ENCODE results near the gene NPBWR2.
"Not testable (repeated sequence)": the region's sequence is repeated elsewhere in the genome, so short reads cannot be mapped to it uniquely, and the experiment has no call there.

Gene NPBWR2

GRCh38 chr20:64119681-64120341 lies 12.4 kb upstream of the NPBWR2 start:
- peak in 2 of 10 donors; percentile 59 to 76 for DNase-seq
- intact Hi-C loops (cut with DNase I) = loop anchor here (1.0 kb wide), 1 partner anchor 37 kb away; no protein-coding TSS in a partner anchor

- intact Hi-C loops (cut with DNase I) = no loop called here
- DNase-seq = peak in 1 of 10 donors; percentile 20
Observed at GRCh38 chr20:64119301-64119680, 11.9 kb upstream of the NPBWR2 start.

- not testable (repeated sequence) for DNase-seq
Observed at GRCh38 chr20:64117432-64117777, 10.0 kb upstream of the NPBWR2 start.

GRCh38 chr20:64116541-64117431 lies 9.4 kb upstream of the NPBWR2 start:
- intact Hi-C loops (cut with DNase I) = no loop called here
- peak in 2 of 10 donors; percentile 57 to 77 for DNase-seq

More at GRCh38 chr20:64117432-64117777, 10.0 kb upstream of the NPBWR2 start:
- intact Hi-C loops (cut with DNase I) = not testable (repeated sequence)

- intact Hi-C loops (cut with DNase I) = no loop called here
- peak in 1 of 10 donors; percentile 78 for DNase-seq
Observed at GRCh38 chr20:64116016-64116415, 8.7 kb upstream of the NPBWR2 start.

GRCh38 chr20:64115171-64115911 lies 8.0 kb upstream of the NPBWR2 start:
- intact Hi-C loops (cut with DNase I) = no loop called here
- peak in 5 of 10 donors; percentile 62 to 94 (median 85) for DNase-seq

GRCh38 chr20:64114356-64114971 lies 7.1 kb upstream of the NPBWR2 start:
- peak in 3 of 10 donors; percentile 51 to 78 (median 77) for DNase-seq
- intact Hi-C loops (cut with DNase I) = no loop called here

GRCh38 chr20:64113796-64114355 lies 6.5 kb upstream of the NPBWR2 start:
- DNase-seq = peak in 1 of 10 donors; percentile 42
- intact Hi-C loops (cut with DNase I) = no loop called here

GRCh38 chr20:64113444-64113775 lies 6.0 kb upstream of the NPBWR2 start:
- no peak for DNase-seq
- intact Hi-C loops (cut with DNase I) = no loop called here

- peak in 2 of 10 donors; percentile 59 to 74 for DNase-seq
Observed at GRCh38 chr20:64112691-64113443, 5.5 kb upstream of the NPBWR2 start.

GRCh38 chr20:64111841-64112641 lies 4.7 kb upstream of the NPBWR2 start:
- intact Hi-C loops (cut with DNase I) = no loop called here
- DNase-seq = peak in 4 of 10 donors; percentile 52 to 91 (median 89)

More at GRCh38 chr20:64112691-64113443, 5.5 kb upstream of the NPBWR2 start:
- intact Hi-C loops (cut with DNase I) = no loop called here

- intact Hi-C loops (cut with DNase I) = no loop called here
- peak in 2 of 10 donors; percentile 76 to 78 for DNase-seq
Observed at GRCh38 chr20:64110411-64111068, 3.2 kb upstream of the NPBWR2 start.

- peak in 3 of 10 donors; percentile 41 to 88 (median 75) for DNase-seq
- intact Hi-C loops (cut with DNase I) = no loop called here
Observed at GRCh38 chr20:64109831-64110391, 2.5 kb upstream of the NPBWR2 start.

GRCh38 chr20:64108731-64109681 lies 1.6 kb upstream of the NPBWR2 start:
- intact Hi-C loops (cut with DNase I) = no loop called here
- peak in 1 of 10 donors; percentile 72 for DNase-seq

- DNase-seq = peak in 2 of 10 donors; percentile 90
- intact Hi-C loops (cut with DNase I) = no loop called here
Observed at GRCh38 chr20:64107736-64108457, 532 bp upstream of the NPBWR2 start.

GRCh38 chr20:64106435-64106961 lies 867 bp downstream of the NPBWR2 start:
- intact Hi-C loops (cut with DNase I) = no loop called here

More at GRCh38 chr20:64106435-64106961, 867 bp downstream of the NPBWR2 start:
- peak in 4 of 10 donors; percentile 4 to 65 (median 31) for DNase-seq
